ENCODE measurements around the gene FBLN2.

Gene FBLN2

GRCh38 chr3:13504161-13504831 is 44.6 kb upstream of the FBLN2 start:
- TF ChIP-seq ZFX (IDR thresholded peaks at IDR 0.05), result no peak
- TF ChIP-seq CTCF (conservative IDR thresholded peaks at IDR 0.05), result no peak
- H3K27ac ChIP-seq, result no peak overlapping the region

- H3K27ac ChIP-seq, result no peak overlapping the region
- TF ChIP-seq CTCF (conservative IDR thresholded peaks at IDR 0.05) (no peak), ZFX (IDR thresholded peaks at IDR 0.05) (no peak)
These were observed 43.5 kb upstream of the FBLN2 start for GRCh38 chr3:13505147-13506130.

GRCh38 chr3:13506239-13506638 is 42.7 kb upstream of the FBLN2 start:
- TF ChIP-seq CTCF (conservative IDR thresholded peaks at IDR 0.05) (no peak), ZFX (IDR thresholded peaks at IDR 0.05) (no peak)
- H3K27ac ChIP-seq, result no peak overlapping the region

DNA sequence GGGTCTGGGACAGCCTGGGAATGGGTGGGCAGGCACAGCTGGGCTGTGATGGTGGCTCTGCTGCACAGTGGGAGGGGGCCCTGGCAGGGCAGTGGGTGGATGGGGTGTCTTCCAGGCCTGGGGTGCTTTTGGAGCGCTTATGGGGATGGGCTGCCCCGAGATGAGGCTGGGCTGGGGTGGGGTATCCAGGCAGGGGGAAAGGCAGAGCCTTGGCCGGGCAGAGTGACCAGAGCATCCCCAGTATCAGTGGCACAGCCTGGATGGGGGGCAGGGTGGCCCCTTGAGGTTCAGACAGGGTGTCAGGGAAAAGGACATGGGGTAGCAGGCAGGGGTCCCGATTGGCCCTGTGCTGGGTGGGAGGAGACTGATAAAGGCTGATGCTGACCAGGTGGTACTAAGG is 42.2 kb upstream of the FBLN2 start:
- TF ChIP-seq ZFX (IDR thresholded peaks at IDR 0.05), result no peak
- TF ChIP-seq CTCF (conservative IDR thresholded peaks at IDR 0.05), result no peak

DNA sequence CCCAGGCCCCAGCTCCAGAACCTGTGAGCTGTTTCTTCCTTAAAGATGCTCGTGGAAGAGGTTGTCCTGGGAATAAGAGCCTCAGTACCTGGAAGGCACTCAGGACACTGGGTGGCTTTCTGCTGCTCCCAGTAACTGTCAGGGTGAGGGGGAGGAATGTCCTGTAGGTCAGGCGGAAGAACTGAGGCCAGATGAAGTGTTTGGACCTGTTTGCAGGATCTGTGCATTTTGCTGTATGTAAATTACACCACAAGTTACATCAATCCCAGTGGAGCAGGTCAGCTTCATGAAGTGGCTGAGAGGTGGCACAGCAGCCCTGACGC is 41.7 kb upstream of the FBLN2 start:
- H3K27ac ChIP-seq, result no peak overlapping the region
- TF ChIP-seq ZFX (IDR thresholded peaks at IDR 0.05) (no peak), CTCF (conservative IDR thresholded peaks at IDR 0.05) (no peak)

More for the DNA sequence above, 42.2 kb upstream of the FBLN2 start:
- no peak overlapping the region for H3K27ac ChIP-seq

- TF ChIP-seq CTCF (conservative IDR thresholded peaks at IDR 0.05) (no peak), ZFX (IDR thresholded peaks at IDR 0.05) (no peak)
- H3K27ac ChIP-seq, result no peak overlapping the region
These were observed 41.2 kb upstream of the FBLN2 start for GRCh38 chr3:13507570-13508339.
